ENCODE results near the gene MDN1.

- TF ChIP-seq, protein P1, sequence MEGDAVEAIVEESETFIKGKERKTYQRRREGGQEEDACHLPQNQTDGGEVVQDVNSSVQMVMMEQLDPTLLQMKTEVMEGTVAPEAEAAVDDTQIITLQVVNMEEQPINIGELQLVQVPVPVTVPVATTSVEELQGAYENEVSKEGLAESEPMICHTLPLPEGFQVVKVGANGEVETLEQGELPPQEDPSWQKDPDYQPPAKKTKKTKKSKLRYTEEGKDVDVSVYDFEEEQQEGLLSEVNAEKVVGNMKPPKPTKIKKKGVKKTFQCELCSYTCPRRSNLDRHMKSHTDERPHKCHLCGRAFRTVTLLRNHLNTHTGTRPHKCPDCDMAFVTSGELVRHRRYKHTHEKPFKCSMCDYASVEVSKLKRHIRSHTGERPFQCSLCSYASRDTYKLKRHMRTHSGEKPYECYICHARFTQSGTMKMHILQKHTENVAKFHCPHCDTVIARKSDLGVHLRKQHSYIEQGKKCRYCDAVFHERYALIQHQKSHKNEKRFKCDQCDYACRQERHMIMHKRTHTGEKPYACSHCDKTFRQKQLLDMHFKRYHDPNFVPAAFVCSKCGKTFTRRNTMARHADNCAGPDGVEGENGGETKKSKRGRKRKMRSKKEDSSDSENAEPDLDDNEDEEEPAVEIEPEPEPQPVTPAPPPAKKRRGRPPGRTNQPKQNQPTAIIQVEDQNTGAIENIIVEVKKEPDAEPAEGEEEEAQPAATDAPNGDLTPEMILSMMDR (IDR thresholded peaks at IDR 0.05; ENCODE audit: low read length): no peak
- no peak for TF ChIP-seq EZH2 (optimal IDR thresholded peaks at IDR 0.05; ENCODE audit: low read depth, low read length)
- no peak for TF ChIP-seq EZH2phosphoT487 (IDR thresholded peaks at IDR 0.05; ENCODE audit: low read length)
These were observed 117.2 kb downstream of the MDN1 start for GRCh38 chr6:89702349-89702748.
